HG03460 (cell line): ENCODE measurements around the gene PEX14.
"Not testable (repeated sequence)": the region's sequence is repeated elsewhere in the genome, so short reads cannot be mapped to it uniquely, and the experiment has no call there.

ENCODE experiments used
- ATAC-seq: cut with Tn5 transposase; IDR thresholded peaks from one replicate; pipeline ENCODE4 v1.9.1; 2021; ENCODE audit not compliant: unreplicated experiment

The PEX14 gene, protein sequence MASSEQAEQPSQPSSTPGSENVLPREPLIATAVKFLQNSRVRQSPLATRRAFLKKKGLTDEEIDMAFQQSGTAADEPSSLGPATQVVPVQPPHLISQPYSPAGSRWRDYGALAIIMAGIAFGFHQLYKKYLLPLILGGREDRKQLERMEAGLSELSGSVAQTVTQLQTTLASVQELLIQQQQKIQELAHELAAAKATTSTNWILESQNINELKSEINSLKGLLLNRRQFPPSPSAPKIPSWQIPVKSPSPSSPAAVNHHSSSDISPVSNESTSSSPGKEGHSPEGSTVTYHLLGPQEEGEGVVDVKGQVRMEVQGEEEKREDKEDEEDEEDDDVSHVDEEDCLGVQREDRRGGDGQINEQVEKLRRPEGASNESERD

DNA sequence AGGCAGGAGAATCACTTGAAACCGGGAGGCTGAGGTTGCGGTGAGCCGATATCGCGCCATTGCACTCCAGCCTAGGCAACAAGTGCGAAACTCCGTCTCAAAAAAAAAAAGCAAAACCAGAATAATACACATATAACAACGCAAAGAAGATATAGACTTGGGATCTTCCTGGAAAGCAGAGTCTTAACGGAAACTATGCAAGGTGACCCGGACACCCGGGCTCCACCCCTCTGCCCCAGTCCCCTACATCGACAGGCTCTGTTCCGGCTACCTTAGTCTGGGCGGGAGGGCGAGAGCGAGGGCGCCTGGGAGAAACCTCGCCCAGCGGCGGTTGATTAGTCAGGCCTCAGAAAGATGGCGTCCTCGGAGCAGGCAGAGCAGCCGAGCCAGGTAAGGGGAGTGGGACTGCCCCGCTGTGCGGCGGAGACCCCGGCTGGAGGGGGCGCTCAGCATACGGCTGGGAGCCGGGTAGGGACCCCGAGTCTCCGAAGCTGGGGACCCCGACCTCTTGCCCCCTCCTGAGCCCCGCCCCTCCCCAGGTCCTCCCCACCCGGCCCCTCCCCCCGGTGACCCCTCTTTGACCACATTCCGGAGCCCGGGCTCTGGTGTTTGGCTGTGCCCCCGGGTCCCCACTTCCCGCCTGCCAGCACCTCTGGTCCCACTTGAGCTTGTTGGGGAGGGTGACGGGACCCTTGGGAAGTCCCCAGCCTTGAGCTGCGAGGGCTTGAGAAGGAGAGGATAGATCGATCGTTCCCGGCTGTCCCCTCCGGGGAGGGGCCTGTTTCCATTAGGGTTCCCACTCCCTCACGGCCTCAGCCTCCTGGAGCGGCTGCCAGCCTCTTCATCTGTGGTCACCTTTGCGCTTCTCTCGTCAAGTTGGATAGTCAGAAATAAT, at the start of gene PEX14:
TSS of gene PEX14 (plus strand) at position 338 of the 895 bp plus-strand sequence. CDS start at position 355, 17 bp downstream.
- ATAC-seq, result peak; percentile 61

DNA sequence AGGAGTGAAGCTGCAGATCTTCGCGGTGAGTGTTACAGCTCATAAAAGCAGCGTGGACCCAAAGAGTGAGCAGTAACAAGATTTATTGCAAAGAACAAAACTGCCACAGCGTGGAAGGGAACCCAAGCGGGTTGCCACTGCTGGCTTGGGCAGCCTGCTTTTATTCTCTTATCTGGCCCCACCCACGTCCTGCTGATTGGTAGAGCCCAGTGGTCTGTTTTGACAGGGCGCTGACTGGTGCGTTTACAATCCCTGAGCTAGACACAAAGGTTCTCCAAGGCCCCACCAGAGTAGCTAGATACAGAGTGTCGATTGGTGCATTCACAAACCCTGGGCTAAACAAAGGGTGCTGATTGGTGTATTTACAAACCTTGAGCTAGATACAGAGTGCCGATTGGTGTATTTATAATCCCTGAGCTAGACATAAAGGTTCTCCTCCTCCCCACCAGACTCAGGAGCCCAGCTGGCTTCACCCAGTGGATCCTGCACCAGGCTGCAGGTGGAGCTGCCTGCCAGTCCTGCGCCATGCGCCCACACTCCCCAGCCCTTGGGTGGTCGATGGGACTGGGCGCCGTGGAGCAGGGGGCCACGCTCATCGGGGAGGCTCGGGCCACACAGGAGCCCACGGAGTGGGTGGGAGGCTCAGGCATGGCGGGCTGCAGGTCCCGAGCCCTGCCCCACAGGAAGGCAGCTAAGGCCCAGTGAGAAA, 48.8 kb upstream of the PEX14 start:
- ATAC-seq, result not testable (repeated sequence)

DNA sequence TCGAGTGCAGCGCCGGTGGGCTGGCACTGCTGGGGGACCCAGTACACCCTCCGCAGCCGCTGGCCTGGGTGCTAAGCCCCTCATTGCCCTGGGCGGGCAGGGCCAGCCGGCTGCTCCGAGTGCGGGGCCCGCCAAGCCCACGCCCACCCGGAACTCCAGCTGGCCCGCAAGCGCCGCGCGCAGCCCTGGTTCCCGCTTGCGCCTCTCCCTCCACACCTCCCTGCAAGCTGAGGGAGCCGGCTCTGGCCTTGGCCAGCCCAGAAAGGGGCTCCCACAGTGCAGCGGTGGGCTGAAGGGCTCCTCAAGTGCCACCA, 48.3 kb upstream of the PEX14 start:
- not testable (repeated sequence) for ATAC-seq

DNA sequence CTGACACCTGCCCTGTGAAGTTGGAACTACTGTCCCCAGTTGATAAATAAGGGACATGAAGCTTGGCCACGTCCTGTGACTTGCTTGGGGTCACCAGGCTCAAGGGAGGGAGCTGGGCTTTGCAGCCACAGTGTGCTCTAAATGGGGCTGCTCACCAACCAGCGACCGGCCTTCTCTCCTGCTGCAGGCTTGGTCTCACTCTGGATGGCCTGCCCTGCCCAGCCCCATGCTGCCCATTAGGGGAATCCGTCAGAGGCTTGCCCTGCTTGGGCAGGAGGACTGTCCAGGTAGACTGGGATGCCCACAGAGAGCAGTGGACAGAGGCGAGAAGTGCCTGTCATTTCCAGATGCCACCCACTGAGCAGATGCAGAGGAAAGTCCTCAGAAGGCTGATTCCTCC, 45.8 kb upstream of the PEX14 start:
- no peak for ATAC-seq

GRCh38 chr1:10429868-10430215, 44.9 kb upstream of the PEX14 start:
- ATAC-seq, result no peak

GRCh38 chr1:10430216-10431069, 44.3 kb upstream of the PEX14 start, which contains the start of gene CENPS:
Gene CENPS, plus strand, starts transcription at chr1:10430433. Its CDS starts 85 bp downstream, at chr1:10430518.
- peak; percentile 78 for ATAC-seq

DNA sequence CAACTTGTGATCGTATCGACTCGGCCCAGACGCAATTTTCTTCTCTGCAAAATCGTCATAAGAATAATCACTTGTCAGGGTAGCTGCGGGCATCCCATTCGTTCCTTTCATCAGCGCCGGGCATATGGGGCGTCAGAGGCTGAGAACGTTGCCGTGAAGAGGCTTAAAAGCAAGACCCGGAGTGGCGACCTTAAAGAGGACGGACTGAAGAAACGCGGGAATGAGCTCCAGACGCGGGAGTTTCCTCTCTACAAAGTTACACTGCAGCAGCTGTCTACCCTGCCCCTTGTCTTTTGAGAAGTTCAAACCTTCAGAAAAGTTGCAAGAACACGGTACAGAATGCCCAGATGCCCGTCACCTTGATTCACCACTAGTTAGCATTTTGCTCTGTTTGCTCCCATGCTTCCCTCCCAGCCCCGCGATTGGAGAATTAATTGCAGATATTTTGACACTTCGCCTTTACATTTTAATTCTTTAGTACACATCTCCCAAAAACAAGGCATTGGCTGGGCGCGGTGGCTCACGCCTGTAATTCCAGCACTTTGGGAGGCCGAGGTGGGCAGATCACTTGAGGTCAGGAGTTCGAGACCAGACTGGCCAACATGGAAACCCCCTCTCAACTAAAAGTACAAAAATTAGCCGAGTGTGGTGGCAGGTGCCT, 43.5 kb upstream of the PEX14 start:
- no peak for ATAC-seq

- ATAC-seq, result no peak
Measured at GRCh38 chr1:10432910-10433700, 41.6 kb upstream of the PEX14 start.

GRCh38 chr1:10433790-10434189, 41.0 kb upstream of the PEX14 start:
- no peak for ATAC-seq

DNA sequence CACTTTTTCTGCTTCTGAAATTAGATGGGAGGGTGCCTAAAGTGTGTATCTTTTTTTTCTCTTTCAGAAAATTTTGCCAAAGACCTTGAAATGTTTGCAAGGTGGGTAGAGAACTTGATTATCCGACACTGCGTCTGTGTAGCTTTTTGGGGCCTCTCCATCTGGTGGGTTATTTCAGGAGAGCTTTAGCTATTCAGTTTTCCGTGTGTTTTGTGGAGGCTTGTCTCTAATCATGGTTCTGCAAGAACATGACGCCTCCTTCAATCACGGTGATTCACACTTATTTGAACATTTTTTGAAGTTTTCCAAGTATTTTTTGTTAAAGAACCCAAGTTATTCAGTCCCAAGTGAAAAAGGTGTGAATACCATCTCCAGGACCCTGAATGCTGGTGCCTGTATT, 40.2 kb upstream of the PEX14 start:
- no peak for ATAC-seq

DNA sequence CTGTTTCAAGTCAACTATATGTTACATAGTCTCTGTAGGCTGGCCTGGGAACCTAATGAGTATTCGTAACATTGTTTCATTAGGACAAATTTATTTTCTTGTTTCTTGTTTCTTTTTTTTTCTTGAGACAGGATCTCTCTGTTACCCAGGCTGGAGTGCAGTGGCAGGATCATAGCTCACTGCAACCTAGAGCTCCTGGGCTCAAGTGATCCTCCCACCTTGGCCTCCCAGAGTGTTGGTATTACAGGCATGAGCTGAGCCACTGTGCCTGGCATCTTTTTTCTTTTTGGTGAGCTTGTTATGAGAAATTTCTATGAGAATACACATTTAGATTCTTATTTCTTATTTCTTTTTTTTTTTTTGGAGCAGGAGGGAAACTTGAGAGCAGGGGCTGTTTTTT, 37.7 kb upstream of the PEX14 start:
- no peak for ATAC-seq

DNA sequence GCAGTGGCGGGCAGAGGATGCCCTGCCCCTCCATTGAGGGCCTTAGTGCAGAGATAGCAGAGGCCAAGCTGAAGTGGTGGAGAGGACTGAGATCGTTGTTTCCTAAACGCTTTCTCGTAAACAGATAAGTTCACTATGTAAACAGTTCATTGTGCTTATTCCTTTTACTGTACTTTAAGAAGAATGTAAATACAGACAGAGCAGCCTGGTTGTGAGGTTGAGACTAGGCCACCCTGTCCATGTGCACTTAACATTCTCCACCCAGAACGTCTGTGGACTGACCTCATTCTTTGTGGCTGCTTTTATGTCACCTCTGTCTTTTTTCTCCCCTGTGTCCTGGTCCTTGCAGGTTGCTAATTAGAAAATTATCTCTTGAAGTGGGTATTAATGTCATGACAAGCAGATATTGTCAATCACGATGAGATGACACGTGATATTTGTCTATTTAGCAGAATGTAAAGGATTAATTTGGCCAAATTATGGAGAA, 36.0 kb upstream of the PEX14 start:
- ATAC-seq, result no peak

GRCh38 chr1:10440305-10440704, 34.4 kb upstream of the PEX14 start:
- no peak for ATAC-seq

GRCh38 chr1:10440794-10441193, 34.0 kb upstream of the PEX14 start:
- ATAC-seq, result no peak

GRCh38 chr1:10444248-10444647, 30.5 kb upstream of the PEX14 start:
- ATAC-seq, result no peak

DNA sequence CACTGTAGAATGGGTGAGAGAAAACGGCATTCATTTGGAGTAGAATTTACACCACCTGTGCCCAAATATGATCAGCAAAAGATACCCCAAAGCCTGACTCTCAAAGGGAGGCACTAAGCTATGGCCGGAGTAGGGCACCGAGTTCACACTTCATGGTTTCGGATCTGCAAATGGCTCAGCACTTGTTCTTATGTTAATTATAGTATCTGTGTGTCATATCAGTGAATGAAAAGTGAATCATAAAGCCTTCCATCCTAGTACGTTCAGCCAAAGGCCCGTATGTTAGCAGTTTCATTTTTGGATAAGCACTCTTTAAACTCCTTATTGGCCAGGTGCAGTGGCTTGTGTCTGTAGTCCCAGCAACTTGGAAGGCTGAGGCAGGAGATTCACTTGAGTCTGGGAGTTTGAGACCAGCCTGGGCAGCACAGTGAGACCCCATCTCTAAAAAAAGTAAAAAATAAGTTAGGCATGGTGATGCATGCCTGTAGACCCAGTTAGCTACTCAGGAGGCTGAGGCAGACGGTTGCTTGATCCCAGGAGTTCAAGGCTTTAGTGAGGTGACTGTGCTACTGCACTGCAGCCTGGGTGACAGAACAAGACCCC, 29.9 kb upstream of the PEX14 start:
- ATAC-seq, result no peak

DNA sequence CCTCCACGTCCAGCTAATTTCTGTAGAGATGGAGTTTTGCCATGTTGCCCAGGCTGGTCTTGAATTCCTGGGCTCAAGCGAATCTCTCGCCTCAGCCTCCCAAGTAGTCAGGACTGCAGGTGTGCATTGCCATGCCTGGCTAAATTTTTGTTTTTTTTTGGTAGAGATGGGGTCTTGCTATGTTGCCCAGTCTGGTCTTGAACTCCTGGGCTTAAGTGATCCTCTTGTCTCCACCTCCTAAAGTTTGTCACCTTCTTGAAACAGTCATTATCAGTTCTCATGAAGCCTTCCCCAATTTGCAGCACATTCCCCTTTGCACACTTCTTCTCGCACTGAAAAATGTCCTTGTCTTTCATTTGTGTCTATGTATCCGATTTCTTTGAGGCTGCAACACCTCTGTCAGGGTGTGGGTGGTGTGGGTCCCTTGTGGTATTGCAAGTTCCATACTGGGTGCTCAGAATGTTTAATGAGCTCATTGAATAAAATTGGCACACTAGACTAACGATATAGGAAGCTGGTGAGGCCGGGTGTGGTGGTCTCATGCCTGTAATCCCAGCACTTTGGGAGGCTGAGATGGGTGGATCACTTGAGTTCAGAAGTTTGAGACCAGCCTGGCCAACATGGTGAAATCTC, 27.8 kb upstream of the PEX14 start:
- ATAC-seq, result no peak

- ATAC-seq, result no peak
Measured at GRCh38 chr1:10449751-10450150, 25.0 kb upstream of the PEX14 start, which contains the start of gene CORT. Gene CORT, plus strand, starts transcription at chr1:10450031. Its CDS starts 193 bp downstream, at chr1:10450224.
